Loucy (cell line): ENCODE data around the gene GADL1.

ENCODE experiments used
- H2AFZ ChIP-seq: fragments of 200-600 bp; sonication (generic); 2 replicates; pipeline ENCODE4 v1.6.0; 2016; ENCODE audit warnings: antibody characterized with exemption, mild to moderate bottlenecking, low read length, moderate library complexity
- H3F3A ChIP-seq: fragments of 200-600 bp; 2 replicates; pipeline ENCODE4 v1.6.0; 2016; ENCODE audit warnings: antibody characterized with exemption, low read depth, mild to moderate bottlenecking
- H3K27me3 ChIP-seq: fragments of 200-600 bp; sonication (generic); 2 replicates; pipeline ENCODE4 v1.6.1; 2014; ENCODE audit warnings: low read length, mild to moderate bottlenecking; ENCODE audit not compliant: insufficient read depth, poor library complexity, severe bottlenecking
- H3K36me3 ChIP-seq: fragments of 200-600 bp; sonication (generic); 2 replicates; pipeline ENCODE4 v1.6.1; 2016; ENCODE audit warnings: low read length; ENCODE audit not compliant: insufficient read depth
- H3K4me1 ChIP-seq: fragments of 200-600 bp; sonication (generic); 2 replicates; pipeline ENCODE4 v1.5.1; 2014; ENCODE audit warnings: low read length, mild to moderate bottlenecking; ENCODE audit not compliant: insufficient read depth, poor library complexity, severe bottlenecking
- H3K4me2 ChIP-seq: fragments of 200-600 bp; sonication (generic); 2 replicates; pipeline ENCODE4 v1.6.0; 2014; ENCODE audit warnings: antibody characterized with exemption, low read length, low read depth, mild to moderate bottlenecking; ENCODE audit not compliant: poor library complexity, severe bottlenecking
- H3K4me3 ChIP-seq: fragments of 200-600 bp; sonication (generic); 2 replicates; pipeline ENCODE4 v1.5.1; 2014; ENCODE audit warnings: low read length, mild to moderate bottlenecking, mixed read lengths; ENCODE audit not compliant: poor library complexity, severe bottlenecking
- H3K79me2 ChIP-seq: fragments of 200-600 bp; sonication (generic); 2 replicates; pipeline ENCODE4 v1.6.1; 2014; ENCODE audit warnings: low read length; ENCODE audit not compliant: insufficient read depth
- H3K9ac ChIP-seq: fragments of 200-600 bp; sonication (generic); 2 replicates; pipeline ENCODE4 v1.6.0; 2014; ENCODE audit warnings: mild to moderate bottlenecking, low read depth, low read length, moderate library complexity; ENCODE audit not compliant: poor library complexity, severe bottlenecking
- H3K9me2 ChIP-seq: fragments of 200-600 bp; sonication (generic); replicated peaks from 2 replicates; pipeline ENCODE4 v1.6.1; 2016; ENCODE audit warnings: low read depth, low read length, mixed read lengths
- H3K9me3 ChIP-seq: fragments of 200-600 bp; sonication (generic); 2 replicates; pipeline ENCODE4 v1.6.1; 2014; ENCODE audit warnings: mild to moderate bottlenecking, antibody characterized with exemption, low read length, low read depth; ENCODE audit not compliant: insufficient read depth
- H4K20me1 ChIP-seq: fragments of 200-600 bp; sonication (generic); 2 replicates; pipeline ENCODE4 v1.6.0; 2014; ENCODE audit warnings: antibody characterized with exemption, low read length, mild to moderate bottlenecking; ENCODE audit not compliant: insufficient read depth, poor library complexity, severe bottlenecking
- CTCF ChIP-seq: fragments of 200-600 bp; sonication (generic); conservative IDR thresholded peaks from 2 replicates; pipeline ENCODE4 v1.5.1; 2014; ENCODE audit warnings: mild to moderate bottlenecking, antibody characterized with exemption, low read length
- EZH2phosphoT487 ChIP-seq: fragments of 200-600 bp; IDR thresholded peaks from 2 replicates; pipeline ENCODE4 v1.6.1; 2018; ENCODE audit warnings: antibody characterized with exemption, mild to moderate bottlenecking, moderate library complexity, borderline replicate concordance

Gene GADL1

DNA sequence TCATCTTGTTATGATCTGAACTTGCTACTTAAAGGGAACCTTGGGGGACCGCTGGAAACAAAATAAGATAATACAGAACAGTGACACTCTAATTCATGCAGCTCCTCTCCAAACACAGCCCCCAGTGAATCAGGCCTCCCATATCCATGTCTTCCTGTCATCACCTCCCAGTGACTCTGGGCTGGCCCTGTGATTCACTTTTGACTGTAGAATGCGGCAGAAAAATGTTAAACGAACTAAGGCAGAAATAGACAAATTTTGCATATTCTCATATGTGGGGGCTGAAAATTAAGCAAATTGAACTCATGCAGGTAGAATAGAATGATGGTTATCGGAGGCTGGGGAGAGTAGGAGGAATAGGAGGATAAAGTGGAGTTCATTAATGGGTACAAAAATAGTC is 20.2 kb upstream of the GADL1 start:
- H3K79me2 ChIP-seq: no peaks in the 10 kb centered on the region
- H3K9ac ChIP-seq: no peak overlapping the region
- H3K9me2 ChIP-seq: no peaks in the 10 kb centered on the region
- H2AFZ ChIP-seq: no peak overlapping the region
- no peak overlapping the region for H3K4me3 ChIP-seq
- no peak for TF ChIP-seq EZH2phosphoT487
- TF ChIP-seq CTCF: no peak
- H3K4me1 ChIP-seq: peaks cover 5% of the 10 kb centered on the region
- no peaks in the 10 kb centered on the region for H4K20me1 ChIP-seq
- no peaks in the 10 kb centered on the region for H3F3A ChIP-seq
- H3K36me3 ChIP-seq: no peaks in the 10 kb centered on the region
- H3K4me2 ChIP-seq: no peak overlapping the region
- no peaks in the 10 kb centered on the region for H3K9me3 ChIP-seq
- no peaks in the 10 kb centered on the region for H3K27me3 ChIP-seq

DNA sequence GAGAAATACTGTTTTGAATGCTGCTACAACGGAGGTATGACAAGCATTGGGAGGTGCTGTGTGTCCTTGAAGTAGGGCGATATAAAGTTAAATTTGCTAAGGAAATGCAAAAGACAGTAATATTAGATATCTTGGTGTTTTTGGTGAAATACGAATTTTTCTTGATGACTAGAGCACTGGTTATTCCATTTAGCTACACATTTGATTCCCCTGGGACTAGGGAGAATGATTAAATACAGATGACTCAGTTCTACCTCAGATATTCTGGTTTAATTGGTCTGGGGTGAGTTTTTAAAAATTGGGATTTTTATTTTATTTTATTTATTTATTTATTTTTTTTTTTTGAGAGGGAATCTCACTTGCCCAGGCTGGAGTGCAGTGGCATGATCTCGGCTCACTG is 18.7 kb upstream of the GADL1 start:
- no peaks in the 10 kb centered on the region for H3K9me3 ChIP-seq
- no peaks in the 10 kb centered on the region for H4K20me1 ChIP-seq
- no peak overlapping the region for H3K4me2 ChIP-seq
- no peaks in the 10 kb centered on the region for H3K79me2 ChIP-seq
- no peaks in the 10 kb centered on the region for H3K27me3 ChIP-seq
- H3K9me2 ChIP-seq: no peaks in the 10 kb centered on the region
- H2AFZ ChIP-seq: no peak overlapping the region
- TF ChIP-seq EZH2phosphoT487 (no peak), CTCF (no peak)
- no peak overlapping the region for H3K4me3 ChIP-seq
- H3K36me3 ChIP-seq: no peaks in the 10 kb centered on the region
- H3K4me1 ChIP-seq: no peaks in the 10 kb centered on the region
- H3K9ac ChIP-seq: no peak overlapping the region
- H3F3A ChIP-seq: no peaks in the 10 kb centered on the region

DNA sequence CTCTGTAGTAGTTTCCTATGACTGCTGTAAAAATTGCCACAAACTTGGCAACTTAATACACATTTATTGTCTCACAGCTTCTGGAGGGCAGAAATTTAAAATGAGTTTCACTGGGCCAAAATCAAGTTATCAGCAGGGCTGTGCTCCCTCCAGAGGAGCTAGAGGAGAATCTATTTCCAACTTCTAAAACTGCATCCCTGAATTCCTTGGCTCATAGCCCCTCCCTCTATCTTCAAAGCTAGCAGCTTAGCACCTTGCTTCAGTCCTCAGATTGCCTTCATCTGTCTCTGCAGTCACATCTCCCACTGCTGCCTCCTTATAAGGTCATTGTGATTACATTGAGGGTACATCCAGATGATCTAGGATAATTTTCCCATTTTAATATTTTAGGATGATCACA is 17.8 kb upstream of the GADL1 start:
- H3K36me3 ChIP-seq: no peaks in the 10 kb centered on the region
- H3K4me2 ChIP-seq: no peak overlapping the region
- H3K9ac ChIP-seq: no peak overlapping the region
- no peaks in the 10 kb centered on the region for H4K20me1 ChIP-seq
- TF ChIP-seq CTCF: no peak
- TF ChIP-seq EZH2phosphoT487: no peak
- no peaks in the 10 kb centered on the region for H3K9me3 ChIP-seq
- no peaks in the 10 kb centered on the region for H3K79me2 ChIP-seq
- no peak overlapping the region for H3K4me3 ChIP-seq
- no peaks in the 10 kb centered on the region for H3K27me3 ChIP-seq
- H2AFZ ChIP-seq: no peak overlapping the region
- no peaks in the 10 kb centered on the region for H3K4me1 ChIP-seq
- H3F3A ChIP-seq: no peaks in the 10 kb centered on the region
- no peaks in the 10 kb centered on the region for H3K9me2 ChIP-seq
